NCI-H1436 treated with DMSO at 0.1 percent for 48 hours (cell line): ENCODE measurements around the gene RABAC1.
A peak's percentile ranks its signal among the peaks of the same experiment; 100 is the strongest.

Experiments
- DNase-seq: peaks from one replicate; lab custom pipeline; 2025; lab: John Stamatoyannopoulos, UW

Gene RABAC1

GRCh38 chr19:41988947-41989346 is 29.8 kb upstream of the RABAC1 start:
- no peak for DNase-seq

DNA sequence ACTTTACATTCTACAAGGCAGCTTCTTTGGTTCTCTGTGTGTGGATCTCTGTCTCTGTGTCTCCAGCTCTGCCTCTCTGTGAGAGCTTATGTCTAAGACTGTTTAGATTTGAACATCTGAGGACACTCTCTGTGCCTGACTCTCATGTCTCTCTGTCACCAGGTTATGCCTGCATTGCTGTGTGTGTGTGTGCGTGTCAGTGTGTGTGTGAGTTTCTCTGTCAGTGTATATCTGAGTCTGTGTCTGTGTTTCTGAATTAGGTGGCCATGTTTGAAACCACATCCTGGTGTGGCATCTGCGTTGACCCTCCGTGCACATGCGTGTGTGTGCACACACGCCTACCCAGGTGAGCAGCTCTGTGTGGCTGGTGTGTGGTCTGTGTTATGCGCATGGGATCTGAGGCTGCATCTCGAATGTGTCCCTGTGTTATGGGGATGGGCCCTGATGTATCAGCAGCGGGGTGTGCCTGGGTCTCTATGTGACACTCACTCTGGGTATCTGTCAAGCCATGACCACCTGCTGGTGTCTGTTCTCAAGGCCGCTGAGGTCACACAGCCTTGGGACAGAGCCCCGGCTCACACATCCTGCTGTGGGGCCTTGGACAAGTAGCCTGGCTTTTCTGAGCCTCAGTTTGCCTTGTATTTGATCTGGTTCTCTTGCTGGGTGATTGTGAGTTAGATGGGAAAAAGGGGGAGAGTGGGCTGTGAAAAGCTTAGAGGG is 28.2 kb upstream of the RABAC1 start:
- DNase-seq: no peak

GRCh38 chr19:41984961-41985360 is 25.8 kb upstream of the RABAC1 start:
- no peak for DNase-seq

- no peak for DNase-seq
Observed at GRCh38 chr19:41981724-41982123, 22.6 kb upstream of the RABAC1 start.

- DNase-seq: no peak
Observed at GRCh38 chr19:41978470-41978869, 19.3 kb upstream of the RABAC1 start.

- DNase-seq: no peak
Observed at GRCh38 chr19:41977916-41978315, 18.8 kb upstream of the RABAC1 start.

- no peak for DNase-seq
Observed at GRCh38 chr19:41974652-41975051, 15.5 kb upstream of the RABAC1 start.

- DNase-seq: no peak
Observed at GRCh38 chr19:41971363-41971762, 12.2 kb upstream of the RABAC1 start.

GRCh38 chr19:41969772-41970458 is 10.8 kb upstream of the RABAC1 start:
- DNase-seq: no peak

DNA sequence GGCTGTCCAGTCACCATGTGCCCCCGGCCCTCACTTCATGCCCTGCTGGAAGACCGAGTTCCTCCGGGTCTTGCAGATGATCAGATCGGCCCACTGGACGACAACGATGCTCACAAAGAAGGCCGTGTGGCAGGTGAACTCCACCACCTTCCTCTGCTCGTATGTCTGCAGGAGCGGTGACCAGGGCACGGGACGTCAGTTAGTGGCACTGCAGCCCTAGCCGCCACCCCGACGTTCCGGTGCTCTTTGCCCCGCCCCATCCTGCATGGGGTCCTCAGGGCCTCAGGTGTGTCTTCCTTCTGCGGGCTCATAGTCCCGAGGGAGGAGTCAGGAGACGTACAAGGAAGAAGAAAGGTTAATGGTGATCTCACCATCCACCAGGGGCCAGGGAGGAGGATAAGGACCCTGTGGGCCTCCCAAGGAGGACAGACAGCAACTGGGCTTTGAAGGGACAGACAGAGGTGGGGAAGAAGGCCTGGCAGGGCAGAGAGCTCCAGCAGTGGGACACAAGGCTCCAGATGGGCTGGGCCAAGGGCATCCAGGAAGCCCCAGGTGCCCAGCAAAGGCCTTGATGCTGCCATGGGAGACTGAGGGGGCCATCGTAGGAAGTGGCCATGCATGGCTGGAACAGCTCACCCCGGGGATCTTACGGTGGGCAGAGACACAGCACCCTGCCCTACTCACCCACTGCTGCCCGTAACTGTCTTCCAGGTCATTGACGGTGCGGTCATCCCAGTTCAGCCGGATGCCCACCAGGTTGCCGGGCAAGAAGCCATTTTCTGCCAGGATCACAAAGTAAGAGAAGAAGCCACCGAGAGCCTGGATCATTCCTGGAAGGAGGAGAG is 9.9 kb upstream of the RABAC1 start:
- DNase-seq: no peak

DNA sequence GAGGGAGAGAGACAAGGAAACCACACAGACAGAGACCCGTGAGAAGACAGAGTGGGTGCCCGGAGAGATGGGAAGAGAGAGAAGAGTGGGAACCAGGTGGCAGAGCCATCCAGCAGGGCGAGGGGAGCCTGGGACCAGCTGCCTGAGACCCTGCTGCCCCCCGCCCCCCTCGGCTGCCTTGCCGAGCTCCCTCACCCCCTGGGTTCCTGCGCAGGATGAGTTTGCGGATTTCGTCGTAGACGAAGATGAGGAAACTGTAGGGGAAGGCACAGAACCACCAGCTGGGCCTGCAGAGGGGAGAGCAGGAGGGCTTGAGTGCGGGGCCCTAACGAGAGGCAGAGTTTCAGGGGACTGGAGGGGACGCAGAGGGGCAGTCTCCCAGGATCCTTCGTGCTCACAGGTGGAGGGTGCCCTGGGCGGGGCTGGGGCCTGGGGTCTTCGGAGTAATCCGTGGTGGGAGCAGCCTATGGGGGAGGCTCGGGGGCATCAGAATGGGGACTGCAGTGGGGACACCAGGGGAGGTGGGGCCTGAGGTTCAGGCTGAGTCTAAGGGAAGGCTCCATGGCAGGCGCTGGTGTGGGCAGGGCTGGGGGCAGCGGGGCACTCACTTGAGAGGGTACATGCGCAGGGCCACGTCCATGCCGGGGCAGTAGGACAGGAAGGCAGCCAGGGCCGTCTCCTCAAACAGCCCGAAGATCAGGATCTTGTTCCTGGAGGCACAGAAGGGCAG is 8.1 kb upstream of the RABAC1 start:
- DNase-seq: no peak

GRCh38 chr19:41965106-41965505 is 6.0 kb upstream of the RABAC1 start:
- no peak for DNase-seq

DNA sequence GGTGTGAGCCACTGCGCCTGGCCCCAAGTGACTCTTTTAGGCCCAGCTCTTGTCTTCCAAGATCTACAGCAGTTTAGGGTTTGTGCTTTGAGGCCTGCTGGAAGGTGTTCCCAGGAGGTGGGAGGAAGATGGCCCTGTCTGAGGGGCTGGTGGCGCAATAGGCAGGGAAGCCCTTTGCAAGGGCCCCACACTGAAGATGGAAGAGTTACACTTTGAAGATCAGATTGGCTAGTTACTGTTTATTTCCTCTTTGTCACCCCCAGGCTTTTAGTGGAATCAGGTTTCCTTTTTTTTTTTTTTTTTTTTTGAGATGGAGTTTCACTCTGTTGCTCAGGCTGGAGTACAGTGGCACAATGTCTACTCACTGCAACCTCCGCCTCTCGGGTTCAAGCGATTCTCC is 1.9 kb upstream of the RABAC1 start:
- no peak for DNase-seq

- peak; percentile 11 for DNase-seq
Observed at GRCh38 chr19:41958367-41959055, 610 bp downstream of the RABAC1 start.

GRCh38 chr19:41957838-41958366 is 1.2 kb downstream of the RABAC1 start:
- DNase-seq: no peak

- no peak for DNase-seq
Observed at GRCh38 chr19:41957161-41957837, 1.8 kb downstream of the RABAC1 start.

DNA sequence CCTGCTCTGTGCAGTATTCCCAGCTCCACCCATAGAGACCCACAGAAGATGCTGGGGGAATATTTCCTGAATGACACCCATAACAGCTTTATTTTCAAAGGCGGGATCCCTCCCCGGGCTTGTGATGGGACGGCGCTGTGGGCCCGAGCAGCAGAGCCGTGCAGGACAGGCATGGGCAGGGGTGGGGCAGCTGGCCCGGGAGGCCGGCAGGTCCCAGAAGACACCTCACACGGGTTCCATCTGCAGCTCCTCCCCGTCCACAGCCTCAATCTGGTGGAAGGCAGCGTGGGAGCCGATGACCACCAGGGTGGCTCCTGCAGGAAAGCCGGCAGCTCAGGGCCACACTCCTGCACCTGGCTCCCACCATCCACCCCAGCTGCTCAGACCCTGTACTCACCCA is 2.5 kb downstream of the RABAC1 start:
- no peak for DNase-seq

DNA sequence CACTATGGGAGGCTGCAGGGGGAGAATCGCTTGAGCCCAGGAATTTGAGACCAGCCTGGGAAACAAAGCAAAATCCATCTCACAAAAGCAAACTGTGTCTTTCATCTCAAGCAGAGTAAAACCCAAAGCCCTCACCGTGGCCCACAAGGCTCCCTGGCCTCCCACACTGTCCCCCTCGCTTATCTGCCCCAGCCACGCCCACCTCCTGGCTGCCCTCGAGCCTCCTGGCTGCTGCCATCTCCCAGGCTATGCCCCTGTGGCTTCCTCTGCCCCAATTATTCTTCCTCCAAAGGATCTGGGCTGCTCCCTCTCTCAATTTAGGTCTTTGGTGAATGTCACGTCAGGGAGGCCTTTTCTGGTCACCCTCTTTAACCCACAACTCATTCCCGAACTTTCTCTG is 3.6 kb downstream of the RABAC1 start:
- DNase-seq: no peak

DNA sequence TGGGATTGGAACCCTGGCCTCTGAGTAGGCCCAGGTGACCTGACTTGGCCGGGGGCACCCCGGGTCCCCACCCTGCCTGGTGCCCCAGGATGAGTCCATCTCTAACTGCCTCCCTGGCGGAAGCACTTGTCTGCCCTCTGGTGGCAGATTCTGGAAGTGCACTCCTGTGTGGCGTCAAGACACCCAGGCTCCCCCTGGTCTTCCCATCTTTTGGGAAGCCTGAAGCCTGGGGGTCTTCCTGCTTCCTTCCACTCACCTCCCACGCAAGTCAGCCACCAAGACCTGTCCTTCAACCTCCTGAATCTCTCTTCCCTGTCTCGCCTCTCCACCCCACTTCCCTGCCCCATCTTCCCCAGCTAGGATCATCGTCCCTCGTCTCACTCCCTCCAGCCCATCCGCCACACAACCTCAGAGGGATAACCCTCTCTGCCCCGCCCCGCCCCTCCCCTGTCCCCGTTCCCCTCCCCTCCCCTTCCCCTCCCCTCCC is 7.4 kb downstream of the RABAC1 start:
- DNase-seq: no peak

DNA sequence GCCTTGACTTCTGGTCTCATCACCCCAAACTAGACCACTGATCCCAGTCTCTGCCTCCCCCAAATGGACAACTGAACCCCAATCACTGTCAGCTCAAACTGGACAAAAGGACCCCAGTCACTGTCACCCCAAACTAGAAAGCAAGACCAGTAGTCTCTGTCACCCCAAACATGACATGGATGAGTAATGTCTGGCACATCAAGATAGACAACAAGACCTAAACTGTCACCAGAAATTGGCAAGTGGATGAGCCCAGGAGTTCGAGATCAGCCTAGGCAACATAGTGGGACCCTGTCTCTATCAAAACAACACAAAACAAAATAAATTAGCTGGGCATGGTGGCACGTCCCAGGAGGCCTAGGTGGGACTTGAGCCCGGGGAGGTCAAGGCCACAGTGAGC is 12.0 kb downstream of the RABAC1 start:
- no peak for DNase-seq
